Lower lobe of right lung (tissue), 2 donors: ENCODE results near the gene NUDT4B. TPM values are rescaled to one million over a fixed set of nuclear protein-coding genes. Genes with fewer than 3 reads are reported as not detected.
"Not testable (repeated sequence)": the region's sequence is repeated elsewhere in the genome, so short reads cannot be mapped to it uniquely, and the experiment has no call there.

Source experiments
- ATAC-seq, 2 donors: fragments of 200-7000 bp; cut with Tn5 transposase; one replicate each; pipeline ENCODE4 v1.9.1; 2020 to 2022; ENCODE audit warnings: mild to moderate bottlenecking in 2 of 2, moderate library complexity in 2 of 2
- DNase-seq: peaks from one replicate; pipeline ENCODE4 v3.0.0-alpha.2; 2020
- H3K27ac ChIP-seq: fragments of 200-600 bp; one replicate; pipeline ENCODE4 v1.8.0; 2022
- H3K27me3 ChIP-seq: fragments of 200-600 bp; one replicate; pipeline ENCODE4 v1.8.0; 2022; ENCODE audit warnings: low read depth
- H3K36me3 ChIP-seq: fragments of 200-600 bp; one replicate; pipeline ENCODE4 v1.8.0; 2022; ENCODE audit warnings: mild to moderate bottlenecking
- H3K4me1 ChIP-seq: fragments of 200-600 bp; one replicate; pipeline ENCODE4 v1.8.0; 2022
- H3K4me3 ChIP-seq: fragments of 200-600 bp; one replicate; pipeline ENCODE4 v1.8.0; 2022; ENCODE audit warnings: mild to moderate bottlenecking
- H3K9me3 ChIP-seq: fragments of 200-600 bp; one replicate; pipeline ENCODE4 v1.8.0; 2022
- intact Hi-C: fragments of 100-400 bp; cut with DNase I; formaldehyde crosslinking; loops from one replicate; pipeline ENCODE4 v1.11.0; 2022
- long read RNA-seq: library from polyadenylated mRNA; unstranded; transcript quantifications from one replicate; pipeline ENCODE4 v2.0.0, GENCODE V29; 2021
- total RNA-seq: library from RNA; stranded (reverse); fragmentation: NEBNext Ultra II Directional; extraction: Animal tissue kit (Norgen Biotek cat#: 25700); gene quantifications from one replicate; pipeline ENCODE4 v1.2.1, GENCODE V29; 2021
- donor health status: DM: no; HTN: yes; CAD: no; lungs with severe emphysema.

NUDT4B gene
- total RNA-seq = not detected
- long read RNA-seq, transcript NUDT4B-201 (1 exons, 1,206 nt) = major isoform, 5 of 5 reads
- long read RNA-seq, partial matches to known transcripts = 0 of 5 reads
- long read RNA-seq, other reads (novel, unspliced or antisense) = 0 of 5 reads

DNA sequence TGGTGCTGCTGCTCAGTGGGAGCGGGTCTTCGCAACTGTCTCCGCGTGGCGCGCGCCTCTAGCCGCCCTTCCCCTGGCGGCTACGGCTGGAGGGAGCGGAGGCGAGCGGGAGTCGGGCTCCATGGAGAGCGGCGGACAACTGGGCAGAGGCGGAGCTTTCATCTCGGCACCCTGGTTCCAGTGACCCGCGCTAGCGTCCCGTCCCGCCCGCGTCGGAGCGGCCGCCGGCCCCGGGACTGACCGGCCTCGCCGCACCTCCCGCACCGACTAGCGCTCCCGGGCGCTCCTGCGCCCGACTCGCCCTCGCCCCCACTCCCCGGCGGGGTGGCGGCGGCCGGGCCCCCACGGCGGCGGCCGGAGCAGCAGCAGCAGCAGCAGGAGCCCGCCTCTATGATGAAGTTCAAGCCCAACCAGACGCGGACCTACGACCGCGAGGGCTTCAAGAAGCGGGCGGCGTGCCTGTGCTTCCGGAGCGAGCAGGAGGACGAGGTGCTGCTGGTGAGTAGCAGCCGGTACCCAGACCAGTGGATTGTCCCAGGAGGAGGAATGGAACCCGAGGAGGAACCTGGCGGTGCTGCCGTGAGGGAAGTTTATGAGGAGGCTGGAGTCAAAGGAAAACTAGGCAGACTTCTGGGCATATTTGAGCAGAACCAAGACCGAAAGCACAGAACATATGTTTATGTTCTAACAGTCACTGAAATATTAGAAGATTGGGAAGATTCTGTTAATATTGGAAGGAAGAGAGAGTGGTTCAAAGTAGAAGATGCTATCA lies at the start of gene NUDT4B:
TSS of gene NUDT4B (plus strand) at position 212 of the 772 bp plus-strand sequence. CDS start at position 391, 179 bp downstream.
- H3K27ac ChIP-seq, intact Hi-C loops, DNase-seq, H3K4me3 ChIP-seq, H3K9me3 ChIP-seq, H3K36me3 ChIP-seq, H3K4me1 ChIP-seq, H3K27me3 ChIP-seq: not testable (repeated sequence)
- ATAC-seq = peak; percentile 85 to 89

DNA sequence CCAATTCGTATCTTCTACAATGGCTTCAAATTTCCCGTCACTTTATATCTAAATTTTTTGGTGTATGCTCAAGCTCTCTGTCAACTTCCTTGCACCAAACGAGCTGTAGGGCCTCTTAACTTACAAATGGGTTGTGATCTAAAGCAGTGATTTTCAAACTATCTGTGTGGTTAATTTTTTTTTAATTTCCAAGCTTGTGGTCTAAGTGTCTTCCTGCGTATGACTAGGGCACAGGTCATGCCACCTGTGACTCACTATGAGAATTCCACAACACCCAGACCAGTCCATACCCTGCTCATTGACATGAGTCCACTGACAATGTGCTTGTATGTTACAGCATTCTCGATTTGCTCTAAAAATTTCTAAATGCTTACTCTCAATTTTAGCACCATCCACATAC lies 49.2 kb upstream of the NUDT4B start:
- H3K27ac ChIP-seq, H3K9me3 ChIP-seq, intact Hi-C loops, ATAC-seq, H3K4me1 ChIP-seq, H3K27me3 ChIP-seq, H3K4me3 ChIP-seq, H3K36me3 ChIP-seq, DNase-seq: not testable (repeated sequence)

DNA sequence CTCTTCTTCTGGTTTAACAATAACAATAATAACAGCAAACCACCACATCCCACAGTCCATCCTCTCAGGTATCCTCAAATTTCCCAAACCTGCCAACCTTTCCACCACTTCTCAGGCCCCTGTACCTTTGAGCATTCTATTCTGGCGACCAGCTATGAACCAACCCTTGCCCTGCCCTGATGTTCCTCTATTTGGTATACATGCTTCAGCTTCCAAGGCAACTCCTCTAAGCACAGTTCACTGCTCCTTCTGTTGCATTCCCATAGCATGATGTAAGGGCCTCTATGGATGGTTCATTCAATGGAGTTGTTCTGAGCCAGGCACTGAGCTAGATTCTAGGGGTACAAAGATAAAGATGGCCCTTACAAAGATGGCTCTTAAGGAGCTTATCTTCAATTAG lies 46.3 kb upstream of the NUDT4B start:
- peak; percentile 35 to 62 for ATAC-seq
- not testable (repeated sequence) for H3K27me3 ChIP-seq

DNA sequence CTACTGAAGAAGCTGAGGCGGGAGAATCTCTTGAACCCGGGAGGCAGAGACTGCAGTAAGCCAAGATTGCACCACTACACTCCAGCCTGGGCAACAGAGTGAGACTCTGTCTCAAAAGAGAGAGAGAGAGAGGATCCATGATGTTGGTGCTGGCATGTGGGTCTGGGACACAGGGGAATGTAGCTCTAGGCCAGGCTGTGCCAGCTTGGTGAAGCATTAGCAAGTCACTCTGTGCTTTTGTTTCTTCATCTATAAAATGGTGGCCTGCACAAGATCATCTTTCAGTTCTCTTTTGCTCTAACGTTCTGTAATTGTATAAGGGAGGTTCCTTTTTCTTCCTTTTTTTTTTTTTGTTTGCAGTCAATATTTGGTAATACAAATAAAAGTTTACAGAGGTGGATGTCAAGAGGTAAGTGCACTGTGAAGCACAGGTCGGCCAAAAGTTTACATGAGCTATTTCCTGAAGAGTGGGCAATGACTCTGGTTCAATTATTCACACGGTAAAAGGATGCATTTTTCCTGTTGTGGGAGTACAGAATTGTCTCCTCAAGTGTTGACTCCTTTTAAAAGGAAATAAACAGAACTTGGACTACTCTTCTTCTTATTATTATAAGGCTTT lies 44.5 kb upstream of the NUDT4B start:
- ATAC-seq = peak; percentile 40 to 55
- H3K4me1 ChIP-seq, H3K4me3 ChIP-seq, H3K9me3 ChIP-seq, intact Hi-C loops, H3K27ac ChIP-seq, DNase-seq, H3K27me3 ChIP-seq, H3K36me3 ChIP-seq: not testable (repeated sequence)

More for the DNA sequence above, 46.3 kb upstream of the NUDT4B start:
- H3K4me1 ChIP-seq, H3K9me3 ChIP-seq, H3K27ac ChIP-seq, H3K4me3 ChIP-seq, intact Hi-C loops, H3K36me3 ChIP-seq, DNase-seq: not testable (repeated sequence)

DNA sequence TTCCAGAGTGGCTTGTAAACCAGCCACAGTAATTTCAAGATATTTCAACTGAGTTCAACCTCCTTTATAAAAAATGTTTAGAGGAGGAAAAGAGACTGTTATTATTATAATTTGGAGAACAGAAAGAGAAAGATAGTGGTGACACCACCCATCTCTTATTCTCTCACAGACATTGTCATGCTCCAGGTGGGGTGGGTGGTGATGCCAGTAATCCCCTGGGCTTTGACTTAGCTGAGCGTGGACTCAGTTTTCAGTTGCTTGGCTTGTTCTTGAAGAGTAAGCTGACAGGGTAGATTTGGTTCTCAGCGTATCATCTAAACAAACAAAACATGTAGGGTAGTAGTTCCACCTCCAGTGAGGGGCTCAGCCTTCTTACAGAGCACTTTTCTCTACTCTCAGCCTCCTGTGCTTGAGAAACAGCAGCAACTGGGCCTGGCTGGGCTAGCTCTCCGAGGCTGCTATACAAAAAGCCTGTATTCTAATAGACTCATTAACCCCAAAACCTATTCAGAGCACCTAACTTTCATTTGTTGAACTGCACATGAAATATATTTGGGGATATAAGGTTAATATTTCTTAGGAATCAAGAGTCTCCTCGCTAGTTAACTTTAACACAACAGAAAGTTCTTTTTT lies 43.1 kb upstream of the NUDT4B start:
- ATAC-seq, H3K4me1 ChIP-seq, intact Hi-C loops, H3K36me3 ChIP-seq, H3K27me3 ChIP-seq, H3K9me3 ChIP-seq, H3K27ac ChIP-seq, DNase-seq, H3K4me3 ChIP-seq: not testable (repeated sequence)

DNA sequence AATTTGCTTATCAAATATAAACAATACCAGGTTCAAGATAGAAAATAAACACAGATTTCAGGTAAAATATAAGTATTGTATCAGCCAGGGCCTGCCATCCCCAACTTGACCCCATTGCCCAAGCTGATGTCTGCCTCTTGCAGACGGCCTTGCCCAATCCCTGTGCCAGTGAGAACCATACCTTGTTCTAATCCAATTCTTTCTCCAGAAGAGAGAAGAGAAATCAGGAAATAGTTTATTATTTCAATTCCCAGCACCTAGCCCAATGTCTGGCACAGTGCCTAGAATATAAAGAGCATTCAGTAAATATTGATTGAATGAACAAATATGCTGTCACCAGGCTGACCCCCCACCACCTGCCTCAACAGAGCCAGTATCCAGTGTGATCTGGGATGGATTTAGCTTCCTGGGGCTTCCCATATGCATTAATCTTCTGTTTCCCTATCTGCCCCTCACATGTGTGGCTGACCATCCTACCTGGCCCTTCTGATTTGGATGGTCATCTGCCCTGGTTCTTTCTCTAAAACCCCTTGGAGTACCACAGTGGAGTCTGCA lies 39.7 kb upstream of the NUDT4B start:
- intact Hi-C loops, H3K4me3 ChIP-seq: not testable (repeated sequence)

DNA sequence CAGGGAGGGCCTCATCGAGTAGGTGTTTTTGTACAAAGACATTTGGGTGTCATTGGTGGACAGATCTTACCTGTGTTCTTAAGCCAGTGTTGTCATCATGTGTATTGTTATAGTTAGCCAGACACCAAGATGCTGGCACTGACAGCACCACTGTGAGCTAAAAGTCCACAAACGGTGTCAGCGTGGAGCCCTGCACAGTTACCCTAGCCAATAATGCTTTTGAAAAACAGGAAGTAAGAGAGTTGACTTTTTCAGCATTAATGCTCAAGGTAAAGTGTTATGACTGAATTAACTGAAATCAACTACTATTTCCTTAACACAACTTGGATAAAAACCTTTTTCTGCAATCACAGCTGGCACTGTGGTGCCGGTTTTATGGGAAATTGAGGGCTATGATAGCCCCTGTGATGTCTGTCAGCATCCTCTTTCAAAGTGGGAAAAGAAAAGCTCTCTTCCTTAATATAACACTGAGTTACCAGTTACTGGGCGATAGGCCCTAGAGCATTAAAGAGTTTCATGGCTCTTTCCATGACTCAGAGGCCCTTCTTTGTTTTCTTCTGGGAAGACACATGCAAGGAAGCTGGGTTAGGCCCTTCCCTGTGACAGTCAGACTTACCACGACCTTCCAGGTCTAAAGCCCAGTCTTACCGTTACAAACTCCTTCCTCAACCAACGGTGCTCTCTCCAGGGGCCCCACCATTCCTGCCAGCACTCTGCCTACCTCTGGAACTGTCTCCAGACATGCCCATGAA lies 37.6 kb upstream of the NUDT4B start:
- H3K36me3 ChIP-seq, DNase-seq, H3K27me3 ChIP-seq, H3K4me1 ChIP-seq, H3K9me3 ChIP-seq, H3K4me3 ChIP-seq, intact Hi-C loops, ATAC-seq, H3K27ac ChIP-seq: not testable (repeated sequence)

More for the DNA sequence above, 39.7 kb upstream of the NUDT4B start:
- not testable (repeated sequence) for DNase-seq, H3K27me3 ChIP-seq, H3K4me1 ChIP-seq, H3K36me3 ChIP-seq, H3K9me3 ChIP-seq, H3K27ac ChIP-seq
- peak in 1 of 2 donors; percentile 19 for ATAC-seq

DNA sequence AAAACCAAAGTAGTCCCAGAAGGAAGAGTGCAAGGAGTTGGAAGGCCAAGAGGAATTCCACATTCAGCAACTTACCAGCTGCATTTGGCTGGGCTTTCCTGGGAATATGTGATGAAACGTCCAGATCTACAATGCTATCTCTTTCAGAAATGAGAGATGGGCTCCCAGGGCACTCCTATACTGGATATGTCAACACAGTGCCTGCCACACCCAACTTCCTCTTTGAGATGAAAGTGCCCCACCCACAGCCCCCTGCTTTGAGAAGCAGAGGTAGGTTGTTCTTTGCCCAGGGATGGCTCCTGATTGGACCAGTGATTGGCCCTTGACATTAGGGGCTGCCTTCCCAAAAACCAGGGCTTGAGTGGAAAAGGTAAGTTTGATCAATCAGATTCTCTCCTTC lies 36.2 kb upstream of the NUDT4B start:
- H3K4me1 ChIP-seq, H3K36me3 ChIP-seq, H3K27ac ChIP-seq, intact Hi-C loops, H3K4me3 ChIP-seq, H3K27me3 ChIP-seq, H3K9me3 ChIP-seq, DNase-seq: not testable (repeated sequence)
- ATAC-seq = peak; percentile 45 to 63

DNA sequence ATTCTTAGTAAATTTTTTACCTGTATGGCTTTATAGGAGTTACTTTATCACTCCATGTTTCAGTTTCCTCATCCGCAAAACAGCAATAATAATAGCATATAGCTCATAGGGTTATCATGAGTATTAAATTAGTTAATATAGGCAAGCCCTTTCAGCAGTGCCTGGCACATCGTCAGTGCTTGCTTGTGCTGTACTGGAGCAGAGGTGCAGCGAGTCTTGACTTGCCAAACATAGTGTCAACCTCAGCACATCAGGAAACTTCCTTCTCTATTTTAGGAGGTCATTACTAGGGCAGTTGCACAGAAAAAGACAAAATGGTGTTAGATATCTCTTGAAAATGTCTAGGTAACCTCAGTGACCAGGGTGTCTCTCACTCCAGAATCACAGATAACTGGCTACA lies 33.1 kb upstream of the NUDT4B start:
- intact Hi-C loops, DNase-seq, H3K36me3 ChIP-seq, H3K27me3 ChIP-seq, H3K27ac ChIP-seq, H3K4me1 ChIP-seq, H3K9me3 ChIP-seq, H3K4me3 ChIP-seq: not testable (repeated sequence)
- peak in 1 of 2 donors; percentile 69 for ATAC-seq

DNA sequence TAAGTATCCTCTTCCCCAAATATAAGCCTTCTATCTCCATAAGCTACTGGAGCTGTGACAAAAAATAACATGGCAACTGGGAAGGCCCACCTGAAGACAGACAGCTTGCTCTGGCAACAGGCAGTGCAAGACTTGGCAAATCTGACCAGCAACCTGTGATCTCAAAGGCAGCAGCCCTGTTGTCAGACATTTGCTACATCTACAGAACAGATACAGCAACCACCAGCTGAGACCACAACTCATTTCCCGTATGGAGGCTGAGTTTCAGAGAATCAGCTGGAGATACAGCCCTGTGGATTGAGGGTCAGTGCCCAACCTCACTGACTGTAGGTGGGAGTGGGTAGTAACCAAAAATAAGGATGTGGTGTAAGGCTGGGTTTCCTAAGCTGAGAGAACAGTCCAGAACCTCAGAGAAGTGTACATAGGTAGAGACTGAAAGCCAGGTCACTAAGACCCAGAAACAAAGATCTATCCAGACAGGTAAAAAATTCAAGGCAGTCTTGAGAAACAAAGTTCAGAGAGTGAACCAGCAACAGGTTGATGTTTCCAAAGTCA lies 31.5 kb upstream of the NUDT4B start:
- ATAC-seq, H3K36me3 ChIP-seq, H3K27ac ChIP-seq, DNase-seq, H3K4me3 ChIP-seq, H3K9me3 ChIP-seq, H3K4me1 ChIP-seq, intact Hi-C loops, H3K27me3 ChIP-seq: not testable (repeated sequence)

DNA sequence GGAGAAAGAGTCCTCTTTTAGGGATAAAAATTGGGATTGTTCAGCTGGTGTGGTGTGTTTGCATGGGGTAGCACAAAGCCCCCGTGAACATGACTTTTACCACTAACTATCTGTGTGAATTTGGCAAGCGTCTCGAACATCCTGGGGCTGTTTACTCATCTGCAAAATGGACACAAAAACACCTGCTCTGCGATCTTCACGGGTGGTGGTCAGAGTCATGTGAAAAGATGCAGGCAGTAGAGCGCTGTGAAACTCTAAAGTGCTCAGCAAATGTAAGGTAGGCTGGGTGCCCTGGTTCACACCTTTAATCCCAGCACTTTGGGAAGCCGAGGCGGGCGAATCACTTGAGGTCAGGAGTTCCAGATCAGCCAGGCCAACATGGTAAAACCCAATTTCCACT lies 27.7 kb upstream of the NUDT4B start:
- H3K27me3 ChIP-seq, H3K36me3 ChIP-seq, H3K27ac ChIP-seq, H3K4me1 ChIP-seq, H3K4me3 ChIP-seq, intact Hi-C loops, DNase-seq, ATAC-seq, H3K9me3 ChIP-seq: not testable (repeated sequence)

DNA sequence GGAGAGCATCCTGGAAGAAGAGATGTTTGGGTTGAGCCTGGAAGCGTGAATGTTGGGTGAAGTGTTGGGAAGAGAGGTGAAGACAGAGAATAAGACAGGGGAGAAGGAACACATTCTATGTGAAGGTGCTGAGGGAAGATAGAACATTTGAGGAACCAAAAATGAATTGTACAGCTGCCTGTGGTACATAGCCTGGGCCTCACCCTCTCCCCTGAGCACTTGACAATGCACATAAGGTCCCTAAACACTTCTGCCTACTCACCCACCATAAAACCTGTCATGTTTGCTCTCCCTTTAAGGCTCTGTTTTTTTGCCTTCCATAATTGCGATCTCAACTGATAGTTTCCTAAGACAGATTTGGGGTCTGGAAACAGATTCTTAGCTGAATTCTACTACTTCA lies 25.8 kb upstream of the NUDT4B start:
- intact Hi-C loops, H3K4me1 ChIP-seq, DNase-seq, H3K36me3 ChIP-seq, H3K9me3 ChIP-seq, H3K4me3 ChIP-seq, H3K27me3 ChIP-seq, H3K27ac ChIP-seq, ATAC-seq: not testable (repeated sequence)

DNA sequence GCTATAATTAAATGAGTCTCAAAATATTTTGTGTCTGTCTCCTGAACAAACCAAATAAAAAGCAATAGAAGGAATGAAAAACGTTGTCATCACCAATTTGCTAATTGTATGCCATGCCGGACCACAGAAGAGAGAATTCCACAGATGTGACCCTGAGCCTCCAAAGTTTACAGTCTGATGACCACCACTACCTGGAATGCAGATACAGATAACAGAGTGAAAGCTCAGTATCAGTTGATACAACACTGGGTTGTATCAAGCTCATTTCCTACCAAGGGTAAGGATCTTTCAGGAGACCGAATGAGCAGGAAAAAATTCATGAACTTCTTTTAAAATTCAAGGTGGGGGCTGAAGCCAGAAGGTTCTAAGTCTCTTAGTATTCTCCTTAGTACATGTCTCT lies 25.1 kb upstream of the NUDT4B start:
- H3K27ac ChIP-seq, ATAC-seq, H3K4me1 ChIP-seq, H3K9me3 ChIP-seq, DNase-seq, H3K27me3 ChIP-seq, H3K4me3 ChIP-seq, intact Hi-C loops, H3K36me3 ChIP-seq: not testable (repeated sequence)
